NCI-H2196 (cell line): Measurements from ENCODE around the gene UBASH3A.
A peak's percentile ranks its signal among the peaks of the same experiment; 100 is the strongest.

Experiments
- DNase-seq: peaks from one replicate; lab custom pipeline; 2025; ENCODE audit not compliant: unreplicated experiment; lab: John Stamatoyannopoulos, UW

The UBASH3A gene

GRCh38 chr21:42427809-42428419 is 24.2 kb downstream of the UBASH3A start:
- peak; percentile 11 for DNase-seq

GRCh38 chr21:42429021-42429420 is 25.3 kb downstream of the UBASH3A start:
- no peak for DNase-seq

- DNase-seq: no peak
Measured at GRCh38 chr21:42429856-42430255, 26.2 kb downstream of the UBASH3A start.

GRCh38 chr21:42430521-42430920 is 26.8 kb downstream of the UBASH3A start:
- DNase-seq: no peak

- no peak for DNase-seq
Measured at GRCh38 chr21:42431196-42431595, 27.5 kb downstream of the UBASH3A start.

- no peak for DNase-seq
Measured at GRCh38 chr21:42432695-42433094, 29.0 kb downstream of the UBASH3A start.

GRCh38 chr21:42433946-42434551 is 30.3 kb downstream of the UBASH3A start:
- no peak for DNase-seq

GRCh38 chr21:42434884-42435283 is 31.2 kb downstream of the UBASH3A start:
- DNase-seq: no peak

GRCh38 chr21:42435401-42435800 is 31.7 kb downstream of the UBASH3A start:
- DNase-seq: no peak

GRCh38 chr21:42435833-42436232 is 32.1 kb downstream of the UBASH3A start:
- DNase-seq: no peak

GRCh38 chr21:42436914-42437313 is 33.2 kb downstream of the UBASH3A start:
- DNase-seq: no peak

- DNase-seq: no peak
Measured at GRCh38 chr21:42437786-42438185, 34.1 kb downstream of the UBASH3A start.

GRCh38 chr21:42438316-42439205 is 34.9 kb downstream of the UBASH3A start:
- no peak for DNase-seq

- DNase-seq: no peak
Measured at GRCh38 chr21:42439284-42440186, 35.8 kb downstream of the UBASH3A start.

GRCh38 chr21:42440187-42440792 is 36.6 kb downstream of the UBASH3A start:
- no peak for DNase-seq

GRCh38 chr21:42441963-42442362 is 38.3 kb downstream of the UBASH3A start:
- no peak for DNase-seq

GRCh38 chr21:42443181-42443785 is 39.6 kb downstream of the UBASH3A start:
- no peak for DNase-seq

GRCh38 chr21:42443876-42444744 is 40.4 kb downstream of the UBASH3A start:
- no peak for DNase-seq

- no peak for DNase-seq
Measured at GRCh38 chr21:42444745-42445059, 41.0 kb downstream of the UBASH3A start.
